Spleen (tissue), 7 donors: ENCODE data around the gene KIR3DL3.
"Not testable (repeated sequence)": the region's sequence is repeated elsewhere in the genome, so short reads cannot be mapped to it uniquely, and the experiment has no call there.

ENCODE experiments used
- POLR2A ChIP-seq, 3 donors: fragments of 450-650 bp; IDR thresholded peaks; one replicate each; pipeline ENCODE4 v1.5.1; 2017; ENCODE audit warnings: antibody characterized with exemption in 3 of 3, mild to moderate bottlenecking in 1 of 3
- POLR2AphosphoS5 ChIP-seq, 3 donors: sonication (generic); formaldehyde crosslinking; IDR thresholded peaks; one replicate each; pipeline ENCODE4 v1.5.1; 2017; ENCODE audit warnings: antibody characterized with exemption in 3 of 3
- TF ChIP-seq, protein P1 (sequence below), 11 experiments: fragments of 200-600 bp in 7 of 11; fragments of 450-650 bp in 4 of 11; sonication (generic) in 4 of 11; IDR thresholded peaks in 8 of 11; conservative IDR thresholded peaks in 3 of 11; 1 replicate in 7 of 11; 2 replicates in 4 of 11; pipeline versions ENCODE4 v1.4.0 to v1.8.0; 2016 to 2021; ENCODE audit warnings: antibody characterized with exemption in 11 of 11, inconsistent platforms in 4 of 11, mild to moderate bottlenecking in 1 of 11
- donor health status: DM: no; HTN: no; CAD: no; lungs with moderate emphysema.
- donor health status: DM: no; HTN: no; CAD: no.
- donor health status: DM: no; HTN: no; CAD: no.

DNA sequence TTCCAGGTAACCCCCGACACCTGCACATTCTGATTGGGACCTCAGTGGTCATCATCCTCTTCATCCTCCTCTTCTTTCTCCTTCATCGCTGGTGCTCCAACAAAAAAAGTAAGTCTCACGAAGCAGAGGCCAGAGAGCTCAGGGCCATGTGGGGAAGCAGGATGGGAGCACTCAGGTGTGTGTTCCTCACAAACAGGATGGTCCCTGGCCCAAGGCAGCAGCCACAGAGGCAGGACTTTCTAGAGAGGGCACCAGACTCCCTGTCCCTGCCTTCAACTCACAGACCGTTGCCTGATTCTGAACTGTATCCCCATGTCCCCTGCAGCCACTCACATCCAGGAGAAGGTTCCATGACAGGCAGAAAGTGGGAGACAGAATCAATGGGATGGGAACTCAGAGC lies 58.7 kb downstream of the KIR3DL3 start:
- TF ChIP-seq, protein P1, sequence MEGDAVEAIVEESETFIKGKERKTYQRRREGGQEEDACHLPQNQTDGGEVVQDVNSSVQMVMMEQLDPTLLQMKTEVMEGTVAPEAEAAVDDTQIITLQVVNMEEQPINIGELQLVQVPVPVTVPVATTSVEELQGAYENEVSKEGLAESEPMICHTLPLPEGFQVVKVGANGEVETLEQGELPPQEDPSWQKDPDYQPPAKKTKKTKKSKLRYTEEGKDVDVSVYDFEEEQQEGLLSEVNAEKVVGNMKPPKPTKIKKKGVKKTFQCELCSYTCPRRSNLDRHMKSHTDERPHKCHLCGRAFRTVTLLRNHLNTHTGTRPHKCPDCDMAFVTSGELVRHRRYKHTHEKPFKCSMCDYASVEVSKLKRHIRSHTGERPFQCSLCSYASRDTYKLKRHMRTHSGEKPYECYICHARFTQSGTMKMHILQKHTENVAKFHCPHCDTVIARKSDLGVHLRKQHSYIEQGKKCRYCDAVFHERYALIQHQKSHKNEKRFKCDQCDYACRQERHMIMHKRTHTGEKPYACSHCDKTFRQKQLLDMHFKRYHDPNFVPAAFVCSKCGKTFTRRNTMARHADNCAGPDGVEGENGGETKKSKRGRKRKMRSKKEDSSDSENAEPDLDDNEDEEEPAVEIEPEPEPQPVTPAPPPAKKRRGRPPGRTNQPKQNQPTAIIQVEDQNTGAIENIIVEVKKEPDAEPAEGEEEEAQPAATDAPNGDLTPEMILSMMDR (IDR thresholded peaks at IDR 0.05 in 8 of 11, conservative IDR thresholded peaks at IDR 0.05 in 3 of 11): not testable (repeated sequence)
- not testable (repeated sequence) for TF ChIP-seq POLR2AphosphoS5, POLR2A (IDR thresholded peaks at IDR 0.05)
